Endothelial cell of umbilical vein (primary cell): Measurements from ENCODE around the gene GOLGA6L1. TPM values are rescaled to one million over a fixed set of nuclear protein-coding genes. Genes with fewer than 3 reads are reported as not detected.

ENCODE experiments used
- BruUV-seq: library from RNA; stranded (reverse); fragments of 400-500 nt; replicated peaks from 2 replicates; lab custom pipeline; 2021; lab: Mats Ljungman, UMichigan
- CTCF ChIA-PET: fragments of 300-600, 350-600 bp; sonication (Branson Sonifier 250); formaldehyde crosslinking; loops from one replicate; lab custom pipeline; 2021; ENCODE audit warnings: antibody characterized with exemption, inconsistent platforms; lab: Charles Lee
- POLR2A ChIA-PET: fragments of 300-600, 350-600 bp; sonication (Branson Sonifier 250); formaldehyde crosslinking; loops from one replicate; lab custom pipeline; 2021; ENCODE audit warnings: antibody characterized with exemption, inconsistent platforms; lab: Charles Lee
- DNase-seq: peaks from one replicate; pipeline ENCODE4 v3.0.0-alpha.2; 2011; ENCODE audit warnings: low read depth, low spot score
- FAIRE-seq: peaks from 2 replicates; lab custom pipeline; 2011; peaks lifted over from hg19 to GRCh38; lab: Jason Lieb, UNC
- H2AFZ ChIP-seq: 2 replicates; pipeline ENCODE4 v1.6.0; 2012; ENCODE audit warnings: low read depth, low read length, control low read depth, inconsistent platforms
- H3K27ac ChIP-seq: 2 replicates; pipeline ENCODE4 v1.5.1; 2011; ENCODE audit warnings: low read depth, mild to moderate bottlenecking, control low read depth, low read length, moderate library complexity; ENCODE audit not compliant: insufficient read depth
- H3K27me3 ChIP-seq, 2 experiments: 2 replicates each; pipeline versions ENCODE4 v1.6.0 to v1.6.1; 2011; ENCODE audit warnings: low read length in 2 of 2, mixed read lengths in 1 of 2; ENCODE audit not compliant: control insufficient read depth in 2 of 2, insufficient read depth in 2 of 2
- H3K36me3 ChIP-seq, 2 experiments: 2 replicates in 1 of 2; 3 replicates in 1 of 2; pipeline ENCODE4 v1.5.1; 2011; ENCODE audit warnings: low read length in 2 of 2, mild to moderate bottlenecking in 1 of 2, moderate library complexity in 1 of 2; ENCODE audit not compliant: control insufficient read depth in 2 of 2, insufficient read depth in 2 of 2; ENCODE audit errors: extremely low read depth in 1 of 2
- H3K4me1 ChIP-seq: 3 replicates; pipeline ENCODE4 v1.5.1; 2011; ENCODE audit warnings: mild to moderate bottlenecking, low read length; ENCODE audit not compliant: control insufficient read depth, insufficient read depth; ENCODE audit errors: extremely low read depth
- H3K4me2 ChIP-seq: 2 replicates; pipeline ENCODE4 v1.6.1; 2011; ENCODE audit warnings: low read length, control low read depth, mixed read lengths; ENCODE audit not compliant: insufficient read depth
- H3K4me3 ChIP-seq, 3 experiments: fragments of 200-600 bp in 1 of 3; sonication (generic), shearing (Covaris generic) in 1 of 3; replicated peaks in 1 of 3; 2 replicates each; pipeline ENCODE4 v1.5.1; 2011 to 2016; ENCODE audit warnings: control low read depth in 3 of 3, low read length in 3 of 3, mild to moderate bottlenecking in 2 of 3, inconsistent platforms in 1 of 3, low read depth in 1 of 3, moderate library complexity in 1 of 3; ENCODE audit not compliant: insufficient read depth in 1 of 3
- H3K79me2 ChIP-seq: 2 replicates; pipeline ENCODE4 v1.6.0; 2012; ENCODE audit warnings: low read length, inconsistent platforms; ENCODE audit not compliant: control insufficient read depth, insufficient read depth
- H3K9ac ChIP-seq: replicated peaks from 2 replicates; pipeline ENCODE3; 2011; ENCODE audit warnings: low read length, control low read depth; ENCODE audit not compliant: insufficient read depth; ENCODE audit errors: extremely low read depth
- H3K9me1 ChIP-seq: replicated peaks from 3 replicates; pipeline ENCODE4 v1.6.0; 2011; ENCODE audit warnings: mild to moderate bottlenecking, low read length; ENCODE audit not compliant: control insufficient read depth, insufficient read depth; ENCODE audit errors: extremely low read depth
- H3K9me3 ChIP-seq: replicated peaks from 2 replicates; pipeline ENCODE4 v1.5.1; 2012; ENCODE audit warnings: low read length, inconsistent platforms; ENCODE audit not compliant: control insufficient read depth, insufficient read depth
- H4K20me1 ChIP-seq: replicated peaks from 2 replicates; pipeline ENCODE3; 2011; ENCODE audit warnings: mild to moderate bottlenecking, low read length; ENCODE audit not compliant: control insufficient read depth, insufficient read depth; ENCODE audit errors: extremely low read depth
- CTCF ChIP-seq, 2 donors: IDR thresholded peaks; 1 replicate in 1 of 2; 2 replicates in 1 of 2; pipeline ENCODE4 v1.5.1; 2011; ENCODE audit warnings: low read length in 2 of 2, mild to moderate bottlenecking in 2 of 2, moderate library complexity in 2 of 2, control low read depth in 1 of 2, inconsistent platforms in 1 of 2, low read depth in 1 of 2; ENCODE audit not compliant: insufficient read depth in 1 of 2; ENCODE audit errors: extremely low read depth in 1 of 2
- EZH2 ChIP-seq: IDR thresholded peaks from 2 replicates; pipeline ENCODE4 v1.6.1; 2012; ENCODE audit warnings: borderline replicate concordance, low read depth, mild to moderate bottlenecking, moderate library complexity, low read length, inconsistent platforms; ENCODE audit not compliant: severe bottlenecking
- GATA2 ChIP-seq: IDR thresholded peaks from 2 replicates; pipeline ENCODE4 v1.7.0; 2011; ENCODE audit warnings: low read depth, mild to moderate bottlenecking, moderate library complexity, mixed read lengths, low read length; ENCODE audit not compliant: insufficient read length, insufficient read depth
- MAX ChIP-seq: IDR thresholded peaks from 2 replicates; pipeline ENCODE4 v1.6.1; 2011; ENCODE audit not compliant: insufficient read depth, insufficient read length
- MYC ChIP-seq: IDR thresholded peaks from one replicate; pipeline ENCODE4 v1.6.1; 2011; ENCODE audit warnings: mild to moderate bottlenecking, low read depth, low read length
- POLR2A ChIP-seq: IDR thresholded peaks from 2 replicates; pipeline ENCODE4 v1.6.1; 2012; ENCODE audit warnings: low read depth, mild to moderate bottlenecking, control low read depth, low read length
- POLR2AphosphoS5 ChIP-seq: IDR thresholded peaks from 2 replicates; pipeline ENCODE4 v1.6.1; 2012; ENCODE audit warnings: low read depth, mild to moderate bottlenecking, control low read depth, low read length, moderate library complexity; ENCODE audit not compliant: insufficient read depth
- dilution Hi-C: fragments of 300-500 bp; cut with MboI; formaldehyde crosslinking; loops from one replicate; pipeline ENCODE4 v1.15.0; 2019; ENCODE audit warnings: low sequenced_read_pairs; ENCODE audit not compliant: extremely low pct_ligation_motif_present
- intact Hi-C: fragments of 100-400 bp; cut with micrococcal nuclease; formaldehyde crosslinking; loops from one replicate; pipeline ENCODE4 v1.10.0; 2022
- polyA plus RNA-seq, 4 experiments: library from polyadenylated mRNA; depleted of rRNA in 3 of 4; stranded (reverse) in 3 of 4; unstranded in 1 of 4; fragments of >200 nt; gene quantifications; 2 replicates each; pipeline versions ENCODE4 v1.2.1 to v1.2.3, GENCODE V29; 2011 to 2012; ENCODE audit warnings: missing spikeins in 1 of 4
- total RNA-seq: library from RNA; stranded (reverse); gene quantifications from 2 replicates; pipeline ENCODE4 v1.2.3, GENCODE V29; 2021

The GOLGA6L1 gene
- total and polyA plus RNA-seq, 2 donors (not counting 3 experiments of a cell fraction or from before 2014, with no cell fraction given), result not detected

- DNase-seq (no peak), FAIRE-seq (no peak)
- no peak overlapping the region for H3K9ac ChIP-seq
- no peaks in the 10 kb centered on the region for H4K20me1 ChIP-seq
- no TSS peak for BruUV-seq
- H3K4me2 ChIP-seq, result no peak overlapping the region
- no peak for TF ChIP-seq CTCF (IDR thresholded peaks at IDR 0.05; ENCODE audit: extremely low read depth in 1 of 2, insufficient read depth in 1 of 2, low read depth in 1 of 2, low read length in 2 of 2)
- no peak for TF ChIP-seq GATA2
- no peak for TF ChIP-seq EZH2
- no peak for TF ChIP-seq POLR2AphosphoS5
- no peak for TF ChIP-seq MYC
- TF ChIP-seq MAX, result no peak
- TF ChIP-seq POLR2A, result no peak
- H3K9me1 ChIP-seq, result no peaks in the 10 kb centered on the region
- ChIA-PET POLR2A (no interaction called here), CTCF (interaction anchor here (0.7 kb wide), 1 partner anchor 42 kb away, joined by 3 read pairs; the partner anchor contains the start of gene TUBGCP5)
- no peaks in the 10 kb centered on the region for H3K36me3 ChIP-seq
- no peaks in the 10 kb centered on the region for H3K9me3 ChIP-seq
- dilution Hi-C loops, result no loop called here
- H3K4me3 ChIP-seq, result no peak overlapping the region
- intact Hi-C loops, result no loop called here
- H2AFZ ChIP-seq, result no peak overlapping the region
- H3K27ac ChIP-seq, result no peak overlapping the region
- H3K79me2 ChIP-seq, result no peaks in the 10 kb centered on the region
- no peaks in the 10 kb centered on the region for H3K27me3 ChIP-seq
- no peaks in the 10 kb centered on the region for H3K4me1 ChIP-seq
Measured at GRCh38 chr15:23081271-23081670, 55.4 kb downstream of the GOLGA6L1 start.
